WTC11 (cell line): Measurements from ENCODE around the gene PTPRG. TPM values are rescaled to one million over a fixed set of nuclear protein-coding genes. Genes with fewer than 3 reads are reported as not detected.

Experiments
- ATAC-seq: fragments of 200-7000 bp; cut with Tn5 transposase; 2 replicates; pipeline ENCODE4 v1.10.0; 2021; ENCODE audit warnings: mild to moderate bottlenecking, moderate library complexity
- CTCF ChIA-PET: fragments of 300-600 bp; sonication (Branson Sonifier 250); formaldehyde crosslinking; loops from one replicate; lab custom pipeline; 2021; ENCODE audit warnings: antibody characterized with exemption; lab: Charles Lee
- POLR2A ChIA-PET: fragments of 350-600 bp; sonication (Branson Sonifier 250); formaldehyde crosslinking; loops from one replicate; lab custom pipeline; 2021; ENCODE audit warnings: antibody characterized with exemption; lab: Charles Lee
- DNase-seq: peaks from one replicate; pipeline ENCODE4 v3.0.0; 2021; ENCODE audit warnings: low spot score
- H3K27ac Mint-ChIP-seq: 2 replicates; pipeline ENCODE4 v1.8.0; 2021; ENCODE audit warnings: mixed read lengths
- H3K27me3 Mint-ChIP-seq: 2 replicates; pipeline ENCODE4 v1.8.0; 2021; ENCODE audit warnings: low read depth, mild to moderate bottlenecking, moderate library complexity, mixed read lengths
- H3K36me3 Mint-ChIP-seq: 2 replicates; pipeline ENCODE4 v1.8.0; 2021; ENCODE audit warnings: mixed read lengths
- H3K4me1 Mint-ChIP-seq: 2 replicates; pipeline ENCODE4 v1.8.0; 2022; ENCODE audit warnings: mixed read lengths
- H3K4me3 Mint-ChIP-seq: 2 replicates; pipeline ENCODE4 v1.8.0; 2021; ENCODE audit warnings: mild to moderate bottlenecking, moderate library complexity, mixed read lengths
- H3K9me3 Mint-ChIP-seq: 2 replicates; pipeline ENCODE4 v1.8.0; 2021; ENCODE audit warnings: mixed read lengths
- ATF3 ChIP-seq: sonication (generic); formaldehyde crosslinking; conservative IDR thresholded peaks from 2 replicates; pipeline ENCODE4 v1.8.1; 2022; ENCODE audit warnings: mild to moderate bottlenecking, missing genetic modification reagents
- CBFB ChIP-seq: sonication (generic); formaldehyde crosslinking; IDR thresholded peaks from 2 replicates; pipeline ENCODE4 v1.8.1; 2022; ENCODE audit warnings: mild to moderate bottlenecking, low read depth, missing genetic modification reagents
- EMX1 ChIP-seq: fragments of 250-450 bp; sonication (Bioruptor Pico); IDR thresholded peaks from 2 replicates; pipeline ENCODE4 v1.8.0; 2021; ENCODE audit warnings: mild to moderate bottlenecking
- FOXK1 ChIP-seq: sonication (generic); formaldehyde crosslinking; IDR thresholded peaks from 2 replicates; pipeline ENCODE4 v1.8.0; 2022; ENCODE audit warnings: mild to moderate bottlenecking, moderate library complexity, missing genetic modification reagents
- FOXP1 ChIP-seq: sonication (generic); formaldehyde crosslinking; IDR thresholded peaks from 2 replicates; pipeline ENCODE4 v1.8.0; 2022; ENCODE audit warnings: missing genetic modification reagents, mild to moderate bottlenecking, moderate library complexity, borderline replicate concordance
- JAZF1 ChIP-seq: fragments of 250-450 bp; sonication (Bioruptor Pico); IDR thresholded peaks from 2 replicates; pipeline ENCODE4 v1.9.0; 2021; ENCODE audit warnings: moderate library complexity, mild to moderate bottlenecking, inconsistent platforms
- MAX ChIP-seq: sonication (generic); formaldehyde crosslinking; IDR thresholded peaks from 2 replicates; pipeline ENCODE4 v1.8.0; 2022; ENCODE audit warnings: mild to moderate bottlenecking, missing genetic modification reagents
- NFATC4 ChIP-seq: fragments of 250-450 bp; sonication (Bioruptor Pico); IDR thresholded peaks from 2 replicates; pipeline ENCODE4 v1.9.0; 2021; ENCODE audit warnings: mild to moderate bottlenecking
- NFYB ChIP-seq: sonication (generic); formaldehyde crosslinking; conservative IDR thresholded peaks from 2 replicates; pipeline ENCODE4 v1.8.0; 2022; ENCODE audit warnings: low read depth, missing genetic modification reagents
- RELA ChIP-seq: sonication (generic); formaldehyde crosslinking; IDR thresholded peaks from 2 replicates; pipeline ENCODE4 v1.8.1; 2022; ENCODE audit warnings: missing genetic modification reagents, mild to moderate bottlenecking, borderline replicate concordance
- RORB ChIP-seq: fragments of 250-450 bp; sonication (Bioruptor Pico); IDR thresholded peaks from 2 replicates; pipeline ENCODE4 v1.9.0; 2021; ENCODE audit warnings: mild to moderate bottlenecking
- TCF7 ChIP-seq: sonication (generic); formaldehyde crosslinking; IDR thresholded peaks from 2 replicates; pipeline ENCODE4 v1.8.0; 2022; ENCODE audit warnings: mild to moderate bottlenecking, low read depth, missing genetic modification reagents, moderate library complexity
- ZNF423 ChIP-seq: fragments of 250-450 bp; sonication (Bioruptor Pico); IDR thresholded peaks from 2 replicates; pipeline ENCODE4 v2.1.2; 2022; ENCODE audit warnings: mild to moderate bottlenecking, moderate library complexity
- ZSCAN18 ChIP-seq: fragments of 250-450 bp; sonication (Bioruptor Pico); IDR thresholded peaks from 2 replicates; pipeline ENCODE4 v2.1.2; 2022; ENCODE audit warnings: mild to moderate bottlenecking, moderate library complexity
- total RNA-seq: library from RNA; stranded (reverse); gene quantifications from 3 replicates; pipeline ENCODE4 v1.2.3, GENCODE V29; 2021
- TF ChIP-seq, protein P1 (sequence below): fragments of 250-450 bp; sonication (Bioruptor Pico); IDR thresholded peaks from 2 replicates; pipeline ENCODE4 v1.9.0; 2021; ENCODE audit warnings: mild to moderate bottlenecking, borderline replicate concordance
- TF ChIP-seq, protein P2 (sequence below): sonication (generic); formaldehyde crosslinking; IDR thresholded peaks from 2 replicates; pipeline ENCODE4 v1.8.0; 2023; ENCODE audit warnings: missing genetic modification reagents
- TF ChIP-seq, protein P3 (sequence below): sonication (generic); formaldehyde crosslinking; IDR thresholded peaks from 2 replicates; pipeline ENCODE4 v1.8.1; 2022; ENCODE audit warnings: mild to moderate bottlenecking, missing genetic modification reagents, moderate library complexity, borderline replicate concordance
- TF ChIP-seq, protein P4 (sequence below): sonication (generic); formaldehyde crosslinking; IDR thresholded peaks from 2 replicates; pipeline ENCODE4 v1.8.0; 2022; ENCODE audit warnings: mild to moderate bottlenecking, missing genetic modification reagents

The PTPRG gene
- total RNA-seq, 1 experiment from 2014 or later, result 106 TPM

- no peak overlapping the region for H3K4me3 Mint-ChIP-seq
- H3K36me3 Mint-ChIP-seq, result no peaks in the 10 kb centered on the region
- ATAC-seq, result no peak
- no peak overlapping the region for H3K27ac Mint-ChIP-seq
- H3K27me3 Mint-ChIP-seq, result no peaks in the 10 kb centered on the region
- CTCF ChIA-PET, result interaction anchor here (1.4 kb wide), 1 partner anchor 92 kb away, joined by 4 read pairs; no protein-coding TSS in a partner anchor
- H3K4me1 Mint-ChIP-seq, result 0 out of 2 replicates have a peak, but pooled peaks cover 2% of the 10 kb centered on the region
- POLR2A ChIA-PET, result no interaction called here
- no peak for TF ChIP-seq ATF3 (CRISPR knock-in tag)
- H3K9me3 Mint-ChIP-seq, result no peaks in the 10 kb centered on the region
- DNase-seq, result no peak
Measured at GRCh38 chr3:62096521-62096920, 535.1 kb downstream of the PTPRG start.

DNA sequence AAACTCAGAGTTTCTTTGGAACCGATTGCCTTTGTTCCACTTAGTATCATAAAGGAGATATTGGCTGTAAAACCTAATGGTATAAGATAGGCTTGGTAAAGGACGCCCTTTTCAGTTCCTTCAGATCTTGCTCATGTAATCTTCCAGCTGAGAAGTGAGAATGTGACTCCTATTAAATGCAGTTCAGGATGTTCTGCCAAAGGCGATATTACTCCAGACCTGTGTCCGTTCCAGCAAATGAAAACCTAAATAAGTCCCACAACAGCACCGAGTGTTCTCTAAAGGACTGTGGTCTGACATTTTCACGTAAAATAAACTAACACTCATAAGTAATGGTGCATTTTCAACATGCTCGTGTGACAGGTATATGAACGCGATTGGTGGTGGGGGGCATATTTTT is 535.8 kb downstream of the PTPRG start:
- POLR2A ChIA-PET, result no interaction called here
- Mint-ChIP-seq H3K27ac (no peak overlapping the region), H3K4me1 (0 out of 2 replicates have a peak, but pooled peaks cover 2% of the 10 kb centered on the region)
- DNase-seq, result no peak
- TF ChIP-seq JAZF1 (no peak), NFATC4 (CRISPR knock-in tag) (no peak), FOXK1 (CRISPR knock-in tag) (no peak), NFYB (CRISPR knock-in tag) (no peak), EMX1 (CRISPR knock-in tag) (no peak), MAX (CRISPR knock-in tag) (no peak), ZSCAN18 (CRISPR knock-in tag) (no peak), CBFB (no peak), TCF7 (no peak), RELA (CRISPR knock-in tag) (no peak), FOXP1 (CRISPR knock-in tag) (no peak), RORB (CRISPR knock-in tag) (no peak), ZNF423 (CRISPR knock-in tag) (no peak)
- TF ChIP-seq, protein P1, sequence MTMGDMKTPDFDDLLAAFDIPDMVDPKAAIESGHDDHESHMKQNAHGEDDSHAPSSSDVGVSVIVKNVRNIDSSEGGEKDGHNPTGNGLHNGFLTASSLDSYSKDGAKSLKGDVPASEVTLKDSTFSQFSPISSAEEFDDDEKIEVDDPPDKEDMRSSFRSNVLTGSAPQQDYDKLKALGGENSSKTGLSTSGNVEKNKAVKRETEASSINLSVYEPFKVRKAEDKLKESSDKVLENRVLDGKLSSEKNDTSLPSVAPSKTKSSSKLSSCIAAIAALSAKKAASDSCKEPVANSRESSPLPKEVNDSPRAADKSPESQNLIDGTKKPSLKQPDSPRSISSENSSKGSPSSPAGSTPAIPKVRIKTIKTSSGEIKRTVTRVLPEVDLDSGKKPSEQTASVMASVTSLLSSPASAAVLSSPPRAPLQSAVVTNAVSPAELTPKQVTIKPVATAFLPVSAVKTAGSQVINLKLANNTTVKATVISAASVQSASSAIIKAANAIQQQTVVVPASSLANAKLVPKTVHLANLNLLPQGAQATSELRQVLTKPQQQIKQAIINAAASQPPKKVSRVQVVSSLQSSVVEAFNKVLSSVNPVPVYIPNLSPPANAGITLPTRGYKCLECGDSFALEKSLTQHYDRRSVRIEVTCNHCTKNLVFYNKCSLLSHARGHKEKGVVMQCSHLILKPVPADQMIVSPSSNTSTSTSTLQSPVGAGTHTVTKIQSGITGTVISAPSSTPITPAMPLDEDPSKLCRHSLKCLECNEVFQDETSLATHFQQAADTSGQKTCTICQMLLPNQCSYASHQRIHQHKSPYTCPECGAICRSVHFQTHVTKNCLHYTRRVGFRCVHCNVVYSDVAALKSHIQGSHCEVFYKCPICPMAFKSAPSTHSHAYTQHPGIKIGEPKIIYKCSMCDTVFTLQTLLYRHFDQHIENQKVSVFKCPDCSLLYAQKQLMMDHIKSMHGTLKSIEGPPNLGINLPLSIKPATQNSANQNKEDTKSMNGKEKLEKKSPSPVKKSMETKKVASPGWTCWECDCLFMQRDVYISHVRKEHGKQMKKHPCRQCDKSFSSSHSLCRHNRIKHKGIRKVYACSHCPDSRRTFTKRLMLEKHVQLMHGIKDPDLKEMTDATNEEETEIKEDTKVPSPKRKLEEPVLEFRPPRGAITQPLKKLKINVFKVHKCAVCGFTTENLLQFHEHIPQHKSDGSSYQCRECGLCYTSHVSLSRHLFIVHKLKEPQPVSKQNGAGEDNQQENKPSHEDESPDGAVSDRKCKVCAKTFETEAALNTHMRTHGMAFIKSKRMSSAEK (CRISPR knock-in tag), result no peak
- TF ChIP-seq, protein P2, sequence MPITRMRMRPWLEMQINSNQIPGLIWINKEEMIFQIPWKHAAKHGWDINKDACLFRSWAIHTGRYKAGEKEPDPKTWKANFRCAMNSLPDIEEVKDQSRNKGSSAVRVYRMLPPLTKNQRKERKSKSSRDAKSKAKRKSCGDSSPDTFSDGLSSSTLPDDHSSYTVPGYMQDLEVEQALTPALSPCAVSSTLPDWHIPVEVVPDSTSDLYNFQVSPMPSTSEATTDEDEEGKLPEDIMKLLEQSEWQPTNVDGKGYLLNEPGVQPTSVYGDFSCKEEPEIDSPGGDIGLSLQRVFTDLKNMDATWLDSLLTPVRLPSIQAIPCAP (CRISPR knock-in tag), result no peak
- TF ChIP-seq, protein P3, sequence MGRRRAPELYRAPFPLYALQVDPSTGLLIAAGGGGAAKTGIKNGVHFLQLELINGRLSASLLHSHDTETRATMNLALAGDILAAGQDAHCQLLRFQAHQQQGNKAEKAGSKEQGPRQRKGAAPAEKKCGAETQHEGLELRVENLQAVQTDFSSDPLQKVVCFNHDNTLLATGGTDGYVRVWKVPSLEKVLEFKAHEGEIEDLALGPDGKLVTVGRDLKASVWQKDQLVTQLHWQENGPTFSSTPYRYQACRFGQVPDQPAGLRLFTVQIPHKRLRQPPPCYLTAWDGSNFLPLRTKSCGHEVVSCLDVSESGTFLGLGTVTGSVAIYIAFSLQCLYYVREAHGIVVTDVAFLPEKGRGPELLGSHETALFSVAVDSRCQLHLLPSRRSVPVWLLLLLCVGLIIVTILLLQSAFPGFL, result no peak
- TF ChIP-seq, protein P4, sequence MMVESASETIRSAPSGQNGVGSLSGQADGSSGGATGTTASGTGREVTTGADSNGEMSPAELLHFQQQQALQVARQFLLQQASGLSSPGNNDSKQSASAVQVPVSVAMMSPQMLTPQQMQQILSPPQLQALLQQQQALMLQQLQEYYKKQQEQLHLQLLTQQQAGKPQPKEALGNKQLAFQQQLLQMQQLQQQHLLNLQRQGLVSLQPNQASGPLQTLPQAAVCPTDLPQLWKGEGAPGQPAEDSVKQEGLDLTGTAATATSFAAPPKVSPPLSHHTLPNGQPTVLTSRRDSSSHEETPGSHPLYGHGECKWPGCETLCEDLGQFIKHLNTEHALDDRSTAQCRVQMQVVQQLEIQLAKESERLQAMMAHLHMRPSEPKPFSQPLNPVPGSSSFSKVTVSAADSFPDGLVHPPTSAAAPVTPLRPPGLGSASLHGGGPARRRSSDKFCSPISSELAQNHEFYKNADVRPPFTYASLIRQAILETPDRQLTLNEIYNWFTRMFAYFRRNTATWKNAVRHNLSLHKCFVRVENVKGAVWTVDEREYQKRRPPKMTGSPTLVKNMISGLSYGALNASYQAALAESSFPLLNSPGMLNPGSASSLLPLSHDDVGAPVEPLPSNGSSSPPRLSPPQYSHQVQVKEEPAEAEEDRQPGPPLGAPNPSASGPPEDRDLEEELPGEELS (CRISPR knock-in tag), result no peak
- TF ChIP-seq, all 79 proteins: peak for 0
- H3K27me3 Mint-ChIP-seq, result no peaks in the 10 kb centered on the region
- no peaks in the 10 kb centered on the region for H3K36me3 Mint-ChIP-seq
- no peak overlapping the region for H3K4me3 Mint-ChIP-seq
- CTCF ChIA-PET, result no interaction called here
- ATAC-seq, result no peak
- no peaks in the 10 kb centered on the region for H3K9me3 Mint-ChIP-seq
